ENCODE data around the gene COL9A2. TPM values are rescaled to one million over a fixed set of nuclear protein-coding genes. Genes with fewer than 3 reads are reported as not detected.

COL9A2 gene
- total RNA-seq, 1 donor from 2014 or later: 48.1 TPM

- H3K36me3 Mint-ChIP-seq (ENCODE audit: insufficient read depth): no peaks in the 10 kb centered on the region
- H3K9me3 Mint-ChIP-seq (ENCODE audit: low read depth): peaks cover 16% of the 10 kb centered on the region
- H3K27me3 Mint-ChIP-seq: peaks cover 2% of the 10 kb centered on the region
- no peak overlapping the region for H3K4me3 Mint-ChIP-seq (ENCODE audit: low read depth)
- H3K4me1 Mint-ChIP-seq (ENCODE audit: low read depth): no peaks in the 10 kb centered on the region
- H3K27ac Mint-ChIP-seq: no peak overlapping the region
- no peak for DNase-seq (ENCODE audit: low spot score, unreplicated experiment)
- no peak for TF ChIP-seq CTCF (IDR thresholded peaks at IDR 0.05; ENCODE audit: unreplicated experiment)
Observed at GRCh38 chr1:40361201-40361600, 44.1 kb upstream of the COL9A2 start.

- DNase-seq (ENCODE audit: low spot score, unreplicated experiment): no peak
- H3K36me3 Mint-ChIP-seq (ENCODE audit: insufficient read depth): no peaks in the 10 kb centered on the region
- H3K27ac Mint-ChIP-seq: no peak overlapping the region
- no peak for TF ChIP-seq CTCF (IDR thresholded peaks at IDR 0.05; ENCODE audit: unreplicated experiment)
- no peak overlapping the region for H3K4me3 Mint-ChIP-seq (ENCODE audit: low read depth)
- H3K4me1 Mint-ChIP-seq (ENCODE audit: low read depth): no peaks in the 10 kb centered on the region
- H3K9me3 Mint-ChIP-seq (ENCODE audit: low read depth): peaks cover 16% of the 10 kb centered on the region
- peaks cover 2% of the 10 kb centered on the region for H3K27me3 Mint-ChIP-seq
Observed at GRCh38 chr1:40360631-40361030, 43.5 kb upstream of the COL9A2 start.

- no peaks in the 10 kb centered on the region for H3K4me1 Mint-ChIP-seq (ENCODE audit: low read depth)
- H3K27ac Mint-ChIP-seq: no peak overlapping the region
- TF ChIP-seq CTCF (IDR thresholded peaks at IDR 0.05; ENCODE audit: unreplicated experiment): no peak
- H3K4me3 Mint-ChIP-seq (ENCODE audit: low read depth): no peak overlapping the region
- H3K9me3 Mint-ChIP-seq (ENCODE audit: low read depth): peaks cover 16% of the 10 kb centered on the region
- H3K36me3 Mint-ChIP-seq (ENCODE audit: insufficient read depth): no peaks in the 10 kb centered on the region
- peaks cover 2% of the 10 kb centered on the region for H3K27me3 Mint-ChIP-seq
- DNase-seq (ENCODE audit: low spot score, unreplicated experiment): no peak
Observed at GRCh38 chr1:40357625-40358024, 40.5 kb upstream of the COL9A2 start.

- H3K9me3 Mint-ChIP-seq (ENCODE audit: low read depth): peaks cover 7% of the 10 kb centered on the region
- no peaks in the 10 kb centered on the region for H3K36me3 Mint-ChIP-seq (ENCODE audit: insufficient read depth)
- no peak for TF ChIP-seq CTCF (IDR thresholded peaks at IDR 0.05; ENCODE audit: unreplicated experiment)
- no peaks in the 10 kb centered on the region for H3K4me1 Mint-ChIP-seq (ENCODE audit: low read depth)
- no peak overlapping the region for H3K4me3 Mint-ChIP-seq (ENCODE audit: low read depth)
- no peaks in the 10 kb centered on the region for H3K27me3 Mint-ChIP-seq
- DNase-seq (ENCODE audit: low spot score, unreplicated experiment): no peak
- no peak overlapping the region for H3K27ac Mint-ChIP-seq
Observed at GRCh38 chr1:40353082-40353481, 36.0 kb upstream of the COL9A2 start.

- H3K27me3 Mint-ChIP-seq: no peaks in the 10 kb centered on the region
- H3K9me3 Mint-ChIP-seq (ENCODE audit: low read depth): peaks cover 5% of the 10 kb centered on the region
- no peaks in the 10 kb centered on the region for H3K36me3 Mint-ChIP-seq (ENCODE audit: insufficient read depth)
- no peaks in the 10 kb centered on the region for H3K4me1 Mint-ChIP-seq (ENCODE audit: low read depth)
- TF ChIP-seq CTCF (IDR thresholded peaks at IDR 0.05; ENCODE audit: unreplicated experiment): no peak
- H3K4me3 Mint-ChIP-seq (ENCODE audit: low read depth): no peak overlapping the region
- DNase-seq (ENCODE audit: low spot score, unreplicated experiment): no peak
- H3K27ac Mint-ChIP-seq: no peak overlapping the region
Observed at GRCh38 chr1:40352126-40352525, 35.0 kb upstream of the COL9A2 start.

Measured in progenitor cell of endocrine pancreas (in vitro differentiated cells).